Measurements from ENCODE around the gene XYLT1. TPM values are rescaled to one million over a fixed set of nuclear protein-coding genes. Genes with fewer than 3 reads are reported as not detected.

The XYLT1 gene
- total and polyA plus RNA-seq, 4 experiments from 2014 or later, result 1.4 to 48.5 (median 24.5) TPM

DNA sequence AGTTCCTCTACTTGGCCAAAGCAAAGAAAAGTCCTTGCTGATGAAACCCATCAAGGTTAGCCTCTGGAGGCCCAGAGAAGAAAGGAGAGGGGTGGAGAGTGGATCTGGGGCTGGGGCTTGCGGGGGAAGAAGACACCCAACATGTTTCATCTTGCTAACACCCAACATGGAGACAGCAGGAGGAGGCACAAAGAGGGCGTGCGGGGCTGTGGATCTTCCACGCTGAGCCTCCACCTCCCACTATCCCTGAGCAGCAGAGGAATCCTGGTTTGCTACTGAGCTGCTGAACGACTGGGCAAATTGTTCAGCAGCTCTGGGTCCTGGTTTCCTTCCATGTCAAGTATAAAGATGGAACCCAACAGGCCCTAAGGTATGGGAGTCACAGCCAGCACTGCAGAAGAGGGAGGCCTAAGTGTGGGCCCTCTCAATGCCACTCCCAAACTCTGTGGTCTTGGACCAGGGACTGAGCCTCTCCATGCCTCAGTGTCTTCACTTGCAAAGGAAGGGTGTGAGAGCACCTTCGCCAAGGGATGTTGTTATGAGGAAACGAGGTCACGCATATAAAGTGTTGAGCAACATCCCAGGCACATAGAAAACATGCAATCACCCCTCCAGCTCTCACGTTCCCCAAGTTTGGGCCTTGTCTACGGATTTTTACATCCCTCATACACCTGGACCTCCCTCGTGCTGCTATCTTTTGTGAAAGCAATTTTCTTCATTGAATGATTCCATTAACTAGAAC, 122.5 kb downstream of the XYLT1 start:
- POLR2A ChIA-PET (ENCODE audit: partially characterized antibody), result interaction anchor here (0.8 to 3.2 kb wide), 7 partner anchors 9 to 68 kb away, joined by 3 to 20 read pairs (median 6); no protein-coding TSS in a partner anchor
- peaks cover 45 to 83% (median 65%) of the 10 kb centered on the region in 4 donors for H3K4me1 Mint-ChIP-seq
- H3K9me3 Mint-ChIP-seq, result no peaks in the 10 kb centered on the region
- no peak for DNase-seq
- no peaks in the 10 kb centered on the region for H3K27me3 Mint-ChIP-seq
- Histone ChIP-seq H3K27me3 (ENCODE audit: insufficient read depth, low read length) (no peaks in the 10 kb centered on the region), H3K36me3 (ENCODE audit: insufficient read depth, low read length) (no peaks in the 10 kb centered on the region), H3K27ac (ENCODE audit: low read depth, low read length) (peak overlapping the region; percentile 41), H3K9me3 (ENCODE audit: control insufficient read depth in 1 of 2, low read length in 2 of 2) (no peaks in the 10 kb centered on the region), H3K4me3 (ENCODE audit: low read length in 2 of 2) (no peak overlapping the region), H3K4me1 (ENCODE audit: insufficient read depth, low read length) (peaks cover 58% of the 10 kb centered on the region)
- peak overlapping the region; percentile 8 to 94 (median 91) for H3K27ac Mint-ChIP-seq
- intact Hi-C loops (cut with micrococcal nuclease), result loop anchor here (10.0 kb wide), 1 partner anchor 47 kb away; no protein-coding TSS in a partner anchor
- peaks cover 0 to 16% of the 10 kb centered on the region in 2 donors for H3K36me3 Mint-ChIP-seq
- CTCF ChIA-PET (ENCODE audit: partially characterized antibody), result interaction anchor here (1.6 to 3.7 kb wide), 5 partner anchors 8 to 128 kb away, joined by 3 to 14 read pairs (median 4); no protein-coding TSS in a partner anchor
- H3K4me3 Mint-ChIP-seq, result peak overlapping the region in 3 of 8 donors; percentile 15 to 79 (median 56)

DNA sequence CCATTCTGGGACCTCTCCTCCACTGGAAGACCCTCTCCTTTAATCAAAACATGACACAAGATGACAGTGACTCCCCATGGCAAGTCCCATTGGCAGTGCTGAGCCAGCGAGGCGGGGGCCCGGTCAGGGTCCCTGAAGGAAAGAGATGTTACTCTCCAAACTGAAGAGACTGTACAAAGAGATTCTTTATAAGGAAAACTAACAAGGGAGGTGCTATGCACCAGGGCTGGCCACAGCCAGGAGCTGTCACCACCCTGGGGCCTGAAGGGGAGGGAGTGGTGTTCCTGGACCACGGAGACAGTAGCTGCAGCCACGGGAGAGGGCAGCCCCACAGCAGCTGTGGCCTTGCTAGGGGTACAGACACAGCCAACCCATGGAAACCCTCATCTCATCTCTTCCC, 123.1 kb downstream of the XYLT1 start:
- H3K27me3 Mint-ChIP-seq, result no peaks in the 10 kb centered on the region
- no peaks in the 10 kb centered on the region for H3K9me3 Mint-ChIP-seq
- intact Hi-C loops (cut with micrococcal nuclease), result loop anchor here (10.0 kb wide), 1 partner anchor 47 kb away; no protein-coding TSS in a partner anchor
- POLR2A ChIA-PET (ENCODE audit: partially characterized antibody), result interaction anchor here (1.0 to 3.2 kb wide), 8 partner anchors 10 to 69 kb away, joined by 3 to 20 read pairs (median 6); no protein-coding TSS in a partner anchor
- CTCF ChIA-PET (ENCODE audit: partially characterized antibody), result interaction anchor here (0.8 to 3.7 kb wide), 12 partner anchors 9 to 129 kb away, joined by 3 to 14 read pairs (median 4); no protein-coding TSS in a partner anchor
- Histone ChIP-seq H3K27me3 (ENCODE audit: insufficient read depth, low read length) (no peaks in the 10 kb centered on the region), H3K9me3 (ENCODE audit: control insufficient read depth in 1 of 2, low read length in 2 of 2) (no peaks in the 10 kb centered on the region), H3K4me1 (ENCODE audit: insufficient read depth, low read length) (peaks cover 64% of the 10 kb centered on the region), H3K4me3 (ENCODE audit: low read length in 2 of 2) (peak overlapping the region in 1 of 2 donors; percentile 10), H3K27ac (ENCODE audit: low read depth, low read length) (peak overlapping the region; percentile 41), H3K36me3 (ENCODE audit: insufficient read depth, low read length) (no peaks in the 10 kb centered on the region)
- H3K4me1 Mint-ChIP-seq, result peaks cover 46 to 84% (median 67%) of the 10 kb centered on the region in 4 donors
- DNase-seq, result no peak
- H3K27ac Mint-ChIP-seq, result peak overlapping the region; percentile 73 to 97 (median 93)
- peaks cover 0 to 16% of the 10 kb centered on the region in 2 donors for H3K36me3 Mint-ChIP-seq
- peak overlapping the region in 7 of 8 donors; percentile 36 to 79 (median 75) for H3K4me3 Mint-ChIP-seq

DNA sequence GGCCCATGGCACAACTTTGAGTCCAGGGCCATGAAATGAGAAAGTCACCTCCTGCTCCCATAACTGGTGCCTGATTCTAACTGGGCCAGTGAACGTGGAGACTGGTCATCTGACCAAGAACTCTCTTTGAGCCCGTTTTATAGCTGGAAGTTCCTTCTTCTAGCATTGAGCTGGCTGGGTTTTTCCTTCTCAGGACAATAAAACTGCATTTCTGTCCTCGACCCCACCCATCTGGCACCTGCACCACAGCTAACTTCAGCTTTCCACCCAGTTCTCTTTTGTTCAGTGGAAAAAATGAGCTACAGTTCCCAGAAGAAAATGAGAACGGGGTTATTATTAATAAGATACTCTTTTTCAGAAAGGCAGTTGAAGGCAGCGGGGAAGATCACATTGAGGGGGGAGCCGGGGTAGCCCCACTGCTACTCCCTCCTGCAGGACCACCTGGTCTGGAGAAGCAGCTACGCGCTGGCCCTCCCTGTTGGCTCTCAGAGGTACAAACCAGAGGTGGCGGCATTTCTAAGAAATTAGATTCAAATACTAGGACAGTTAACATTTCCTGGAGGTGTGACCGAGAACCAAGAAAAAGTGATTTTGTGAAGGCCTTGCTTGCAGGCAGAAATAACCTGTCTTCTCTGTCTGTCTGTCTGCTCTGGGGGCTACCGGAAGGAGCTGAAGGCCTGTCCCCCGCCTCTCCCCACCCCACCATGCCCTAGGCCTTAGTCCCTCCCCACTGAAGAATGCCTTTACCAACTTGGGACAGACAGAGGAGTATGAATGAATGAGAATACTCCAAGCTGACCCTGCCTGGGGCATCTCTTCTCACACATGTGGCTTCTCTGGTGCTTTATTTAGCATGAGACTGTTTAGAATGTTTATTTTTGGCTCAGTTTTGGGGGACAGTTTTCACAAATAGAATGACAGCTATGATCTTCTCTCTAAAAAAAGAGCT, 123.9 kb downstream of the XYLT1 start:
- H3K27me3 Mint-ChIP-seq, result no peaks in the 10 kb centered on the region
- H3K27ac Mint-ChIP-seq, result peak overlapping the region; percentile 73 to 97 (median 93)
- H3K27me3 ChIP-seq (ENCODE audit: insufficient read depth, low read length), result no peaks in the 10 kb centered on the region
- DNase-seq, result no peak
- CTCF ChIA-PET (ENCODE audit: partially characterized antibody), result interaction anchor here (0.8 to 3.7 kb wide), 13 partner anchors 10 to 130 kb away, joined by 3 to 14 read pairs (median 4); no protein-coding TSS in a partner anchor
- H3K4me3 ChIP-seq (ENCODE audit: low read length in 2 of 2), result peak overlapping the region in 1 of 2 donors; percentile 10
- POLR2A ChIA-PET (ENCODE audit: partially characterized antibody), result interaction anchor here (0.5 to 3.2 kb wide), 10 partner anchors 10 to 121 kb away, joined by 3 to 20 read pairs (median 5); no protein-coding TSS in a partner anchor
- H3K36me3 Mint-ChIP-seq, result peaks cover 0 to 16% of the 10 kb centered on the region in 2 donors
- peaks cover 66% of the 10 kb centered on the region for H3K4me1 ChIP-seq (ENCODE audit: insufficient read depth, low read length)
- peak overlapping the region; percentile 41 for H3K27ac ChIP-seq (ENCODE audit: low read depth, low read length)
- intact Hi-C loops (cut with micrococcal nuclease), result loop anchor here (10.0 kb wide), 1 partner anchor 48 kb away; no protein-coding TSS in a partner anchor
- no peaks in the 10 kb centered on the region for H3K36me3 ChIP-seq (ENCODE audit: insufficient read depth, low read length)
- no peaks in the 10 kb centered on the region for H3K9me3 Mint-ChIP-seq
- no peaks in the 10 kb centered on the region for H3K9me3 ChIP-seq (ENCODE audit: control insufficient read depth in 1 of 2, low read length in 2 of 2)
- peak overlapping the region; percentile 42 to 84 (median 76) for H3K4me3 Mint-ChIP-seq
- H3K4me1 Mint-ChIP-seq, result peaks cover 46 to 84% (median 68%) of the 10 kb centered on the region in 4 donors

DNA sequence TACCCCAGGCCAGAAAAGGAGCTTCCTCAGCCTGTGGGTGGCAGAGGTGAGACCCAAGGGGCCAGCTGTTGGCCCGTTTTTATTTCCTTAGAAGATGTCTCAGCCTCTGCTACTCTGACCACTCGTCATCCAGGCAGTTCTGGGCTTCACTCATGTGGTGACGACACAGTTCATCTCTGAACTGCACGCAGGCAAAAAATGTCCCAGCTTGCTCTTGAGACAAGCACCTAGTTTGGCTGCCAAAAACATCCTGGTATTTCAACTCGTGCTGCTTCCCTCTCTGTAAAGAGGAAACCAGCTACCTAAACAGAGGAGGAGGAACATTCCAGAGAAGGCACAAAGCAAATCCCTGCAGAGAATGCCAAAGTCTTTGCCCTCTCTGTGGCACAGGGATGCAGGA, 125.7 kb downstream of the XYLT1 start:
- Histone ChIP-seq H3K4me1 (ENCODE audit: insufficient read depth, low read length) (peaks cover 79% of the 10 kb centered on the region), H3K9me3 (ENCODE audit: control insufficient read depth in 1 of 2, low read length in 2 of 2) (no peaks in the 10 kb centered on the region), H3K27me3 (ENCODE audit: insufficient read depth, low read length) (no peaks in the 10 kb centered on the region), H3K27ac (ENCODE audit: low read depth, low read length) (no peak overlapping the region), H3K36me3 (ENCODE audit: insufficient read depth, low read length) (no peaks in the 10 kb centered on the region), H3K4me3 (ENCODE audit: low read length in 2 of 2) (no peak overlapping the region)
- H3K36me3 Mint-ChIP-seq, result peaks cover 0 to 10% of the 10 kb centered on the region in 2 donors
- no peaks in the 10 kb centered on the region for H3K27me3 Mint-ChIP-seq
- H3K27ac Mint-ChIP-seq, result peak overlapping the region in 6 of 7 donors; percentile 16 to 89 (median 63)
- peaks cover 56 to 90% (median 75%) of the 10 kb centered on the region in 4 donors for H3K4me1 Mint-ChIP-seq
- POLR2A ChIA-PET (ENCODE audit: partially characterized antibody), result interaction anchor here (0.7 to 3.7 kb wide), 5 partner anchors 15 to 123 kb away, joined by 3 to 23 read pairs (median 3); no protein-coding TSS in a partner anchor
- DNase-seq, result no peak
- intact Hi-C loops (cut with micrococcal nuclease), result loop anchor here (10.0 kb wide), 1 partner anchor 50 kb away; no protein-coding TSS in a partner anchor
- H3K9me3 Mint-ChIP-seq, result no peaks in the 10 kb centered on the region
- peak overlapping the region in 3 of 8 donors; percentile 29 to 61 (median 52) for H3K4me3 Mint-ChIP-seq
- CTCF ChIA-PET (ENCODE audit: partially characterized antibody), result no interaction called here

DNA sequence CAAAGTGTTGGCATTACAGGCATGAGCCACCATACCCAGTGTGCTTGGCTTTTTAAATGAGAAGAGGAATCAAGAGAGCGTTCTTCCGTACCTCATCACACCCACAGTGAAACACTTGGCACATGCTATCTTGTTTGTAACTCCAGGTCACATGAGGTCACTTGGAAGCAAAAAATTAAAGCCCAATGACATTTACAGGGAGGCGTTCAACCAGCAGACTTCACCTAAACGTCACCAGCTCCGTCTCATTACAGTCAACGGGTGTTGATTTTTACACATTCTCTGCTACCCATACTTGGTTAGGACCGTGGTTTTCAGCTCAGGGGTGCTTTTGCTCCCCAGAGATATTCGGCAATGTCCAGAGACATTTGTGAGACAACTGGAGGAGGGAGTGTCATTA, 127.0 kb downstream of the XYLT1 start:
- POLR2A ChIA-PET (ENCODE audit: partially characterized antibody), result interaction anchor here (1.5 to 3.7 kb wide), 4 partner anchors 16 to 126 kb away, joined by 6 to 23 read pairs (median 12); no protein-coding TSS in a partner anchor
- H3K36me3 Mint-ChIP-seq, result peaks cover 0 to 7% of the 10 kb centered on the region in 2 donors
- peak overlapping the region in 7 of 8 donors; percentile 29 to 84 (median 46) for H3K4me3 Mint-ChIP-seq
- peaks cover 0 to 1% (median 0%) of the 10 kb centered on the region in 8 donors for H3K9me3 Mint-ChIP-seq
- Histone ChIP-seq H3K4me1 (ENCODE audit: insufficient read depth, low read length) (peaks cover 74% of the 10 kb centered on the region), H3K36me3 (ENCODE audit: insufficient read depth, low read length) (no peaks in the 10 kb centered on the region), H3K27ac (ENCODE audit: low read depth, low read length) (no peak overlapping the region), H3K9me3 (ENCODE audit: control insufficient read depth in 1 of 2, low read length in 2 of 2) (no peaks in the 10 kb centered on the region), H3K27me3 (ENCODE audit: insufficient read depth, low read length) (no peaks in the 10 kb centered on the region), H3K4me3 (ENCODE audit: low read length in 2 of 2) (no peak overlapping the region)
- DNase-seq, result no peak
- peaks cover 56 to 85% (median 72%) of the 10 kb centered on the region in 4 donors for H3K4me1 Mint-ChIP-seq
- H3K27me3 Mint-ChIP-seq, result no peaks in the 10 kb centered on the region
- CTCF ChIA-PET (ENCODE audit: partially characterized antibody), result interaction anchor here (1.7 kb wide), 1 partner anchor 26 kb away, joined by 4 read pairs; no protein-coding TSS in a partner anchor
- peak overlapping the region; percentile 65 to 93 (median 91) for H3K27ac Mint-ChIP-seq
- intact Hi-C loops (cut with micrococcal nuclease), result loop anchor here (10.0 kb wide), 1 partner anchor 51 kb away; no protein-coding TSS in a partner anchor

DNA sequence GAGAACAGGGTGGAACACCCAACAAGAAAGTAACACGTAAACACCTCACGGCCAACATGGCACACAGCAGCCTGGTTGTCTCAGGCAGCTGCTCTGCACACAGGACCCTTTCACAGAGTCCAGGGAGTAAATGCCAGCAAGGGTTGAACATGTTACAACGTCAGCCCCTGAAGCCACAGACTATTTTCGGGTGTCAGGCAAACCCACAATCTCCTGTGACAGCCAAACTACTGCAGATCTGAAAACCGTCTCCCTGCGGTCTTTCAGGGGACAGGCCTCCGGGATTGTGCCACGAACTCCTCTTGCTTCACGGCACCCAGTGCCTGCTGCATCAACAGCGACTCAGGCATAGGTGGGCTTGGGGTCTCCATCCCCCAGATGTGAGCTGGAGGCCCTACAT, 127.7 kb downstream of the XYLT1 start:
- Histone ChIP-seq H3K27me3 (ENCODE audit: insufficient read depth, low read length) (no peaks in the 10 kb centered on the region), H3K36me3 (ENCODE audit: insufficient read depth, low read length) (no peaks in the 10 kb centered on the region), H3K27ac (ENCODE audit: low read depth, low read length) (no peak overlapping the region), H3K9me3 (ENCODE audit: control insufficient read depth in 1 of 2, low read length in 2 of 2) (no peaks in the 10 kb centered on the region), H3K4me3 (ENCODE audit: low read length in 2 of 2) (no peak overlapping the region), H3K4me1 (ENCODE audit: insufficient read depth, low read length) (peaks cover 67% of the 10 kb centered on the region)
- Mint-ChIP-seq H3K4me1 (peaks cover 54 to 84% (median 69%) of the 10 kb centered on the region in 4 donors), H3K36me3 (peaks cover under 1 to 3% of the 10 kb centered on the region in 2 donors), H3K9me3 (peaks cover 0 to 1% (median 0%) of the 10 kb centered on the region in 8 donors), H3K27ac (peak overlapping the region; percentile 13 to 93 (median 91)), H3K27me3 (no peaks in the 10 kb centered on the region), H3K4me3 (peak overlapping the region in 7 of 8 donors; percentile 30 to 84 (median 56))
- intact Hi-C loops (cut with micrococcal nuclease), result loop anchor here (10.0 kb wide), 1 partner anchor 52 kb away; no protein-coding TSS in a partner anchor
- peak; percentile 51 to 73 (median 60) for DNase-seq
- ChIA-PET POLR2A (ENCODE audit: partially characterized antibody) (interaction anchor here (1.5 to 3.7 kb wide), 4 partner anchors 10 to 126 kb away, joined by 3 to 23 read pairs (median 12); no protein-coding TSS in a partner anchor), CTCF (ENCODE audit: partially characterized antibody) (interaction anchor here (1.7 kb wide), 1 partner anchor 27 kb away, joined by 4 read pairs; no protein-coding TSS in a partner anchor)
